Breast epithelium (tissue), 4 donors: ENCODE results near the gene APMAP. TPM values are rescaled to one million over a fixed set of nuclear protein-coding genes. Genes with fewer than 3 reads are reported as not detected.

Source experiments
- DNase-seq, 2 donors: peaks; one replicate each; pipeline ENCODE4 v3.0.0-alpha.2; 2019; ENCODE audit warnings: low spot score in 2 of 2
- H3K27ac ChIP-seq, 2 donors: fragments of 200-600 bp; sonication (generic) in 1 of 2; one replicate each; pipeline ENCODE4 v1.5.1; 2016 to 2019; ENCODE audit warnings: mild to moderate bottlenecking in 1 of 2
- H3K27me3 ChIP-seq, 2 donors: fragments of 200-600 bp; sonication (generic) in 1 of 2; one replicate each; pipeline versions ENCODE4 v1.5.1 to v1.6.0; 2017 to 2019; ENCODE audit warnings: control low read depth in 1 of 2, mild to moderate bottlenecking in 1 of 2
- H3K36me3 ChIP-seq: fragments of 200-600 bp; one replicate; pipeline ENCODE4 v1.5.1; 2019
- H3K4me1 ChIP-seq, 2 donors: fragments of 200-600 bp; sonication (generic); one replicate each; pipeline ENCODE4 v1.5.1; 2016 to 2019; ENCODE audit warnings: control low read depth in 1 of 2
- H3K4me3 ChIP-seq, 3 donors: fragments of 200-600 bp; sonication (generic); 1 replicate in 2 of 3; 2 replicates in 1 of 3; pipeline ENCODE4 v1.5.1; 2016 to 2019; ENCODE audit warnings: mild to moderate bottlenecking in 3 of 3, moderate library complexity in 2 of 3
- H3K9me3 ChIP-seq, 2 donors: fragments of 200-600 bp; sonication (generic) in 1 of 2; one replicate each; pipeline ENCODE4 v1.5.1; 2016 to 2019; ENCODE audit warnings: control low read depth in 1 of 2
- CTCF ChIP-seq, 3 donors: fragments of 450-650 bp; IDR thresholded peaks; one replicate each; pipeline ENCODE4 v1.5.1; 2016 to 2017; ENCODE audit warnings: antibody characterized with exemption in 3 of 3, mild to moderate bottlenecking in 3 of 3, moderate library complexity in 3 of 3
- POLR2A ChIP-seq: fragments of 450-650 bp; IDR thresholded peaks from one replicate; pipeline ENCODE4 v1.6.1; 2016; ENCODE audit warnings: antibody characterized with exemption, mild to moderate bottlenecking, moderate library complexity
- POLR2AphosphoS5 ChIP-seq, 3 donors: sonication (generic); formaldehyde crosslinking; IDR thresholded peaks; one replicate each; pipeline ENCODE4 v1.6.1; 2017; ENCODE audit warnings: antibody characterized with exemption in 3 of 3
- intact Hi-C: fragments of 100-400 bp; cut with DNase I; formaldehyde crosslinking; loops from one replicate; pipeline ENCODE4 v1.15.1; 2023; ENCODE audit warnings: low total_unique reads
- total RNA-seq, 3 donors: library from RNA; depleted of rRNA; stranded (reverse); fragments of >200 nt; gene quantifications; one replicate each; pipeline ENCODE4 v1.1.0, GENCODE V29; 2016

The APMAP gene
- total RNA-seq, 3 donors from 2014 or later, result 83.2 to 184 (median 101) TPM

- H3K36me3 ChIP-seq, result no peaks in the 10 kb centered on the region
- H3K4me1 ChIP-seq, result no peaks in the 10 kb centered on the region
- no peak overlapping the region for H3K4me3 ChIP-seq
- H3K27ac ChIP-seq, result no peak overlapping the region
- DNase-seq, result no peak
- H3K9me3 ChIP-seq, result no peaks in the 10 kb centered on the region
- no peaks in the 10 kb centered on the region for H3K27me3 ChIP-seq
- intact Hi-C loops, result no loop called here
- TF ChIP-seq CTCF (IDR thresholded peaks at IDR 0.05), result no peak
- TF ChIP-seq POLR2A, result no peak
- TF ChIP-seq POLR2AphosphoS5 (IDR thresholded peaks at IDR 0.05), result no peak
These were observed 8.7 kb downstream of the APMAP start for GRCh38 chr20:24983896-24984295.

- no peak for DNase-seq
- H3K27ac ChIP-seq, result no peak overlapping the region
These were observed 10.8 kb downstream of the APMAP start for GRCh38 chr20:24981790-24982189.

GRCh38 chr20:24981282-24981681 lies 11.3 kb downstream of the APMAP start:
- no peak overlapping the region for H3K27ac ChIP-seq

More at GRCh38 chr20:24981790-24982189, 10.8 kb downstream of the APMAP start:
- no peaks in the 10 kb centered on the region for H3K36me3 ChIP-seq
- intact Hi-C loops, result loop anchor here (1.0 kb wide), 1 partner anchor 22 kb away; no protein-coding TSS in a partner anchor
- peaks cover 0 to under 1% of the 10 kb centered on the region in 2 donors for H3K9me3 ChIP-seq
- no peaks in the 10 kb centered on the region for H3K27me3 ChIP-seq
- no peak overlapping the region for H3K4me3 ChIP-seq
- no peak for TF ChIP-seq POLR2AphosphoS5 (IDR thresholded peaks at IDR 0.05)
- TF ChIP-seq POLR2A, result no peak
- TF ChIP-seq CTCF (IDR thresholded peaks at IDR 0.05), result no peak
- H3K4me1 ChIP-seq, result no peaks in the 10 kb centered on the region

GRCh38 chr20:24980291-24981053 lies 12.1 kb downstream of the APMAP start:
- Histone ChIP-seq H3K27me3 (no peaks in the 10 kb centered on the region), H3K36me3 (no peaks in the 10 kb centered on the region), H3K9me3 (peaks cover 0 to 10% of the 10 kb centered on the region in 2 donors), H3K4me3 (no peak overlapping the region), H3K4me1 (no peaks in the 10 kb centered on the region), H3K27ac (no peak overlapping the region)
- no peak for DNase-seq
- intact Hi-C loops, result loop anchor here (1.0 kb wide), 1 partner anchor 21 kb away; no protein-coding TSS in a partner anchor
- TF ChIP-seq POLR2A (no peak), POLR2AphosphoS5 (IDR thresholded peaks at IDR 0.05) (no peak), CTCF (IDR thresholded peaks at IDR 0.05) (no peak)

More at GRCh38 chr20:24981282-24981681, 11.3 kb downstream of the APMAP start:
- Histone ChIP-seq H3K9me3 (peaks cover 0 to 6% of the 10 kb centered on the region in 2 donors), H3K4me3 (no peak overlapping the region), H3K36me3 (no peaks in the 10 kb centered on the region), H3K27me3 (no peaks in the 10 kb centered on the region), H3K4me1 (no peaks in the 10 kb centered on the region)
- intact Hi-C loops, result loop anchor here (1.0 kb wide), 1 partner anchor 22 kb away; no protein-coding TSS in a partner anchor
- TF ChIP-seq CTCF (IDR thresholded peaks at IDR 0.05) (no peak), POLR2AphosphoS5 (IDR thresholded peaks at IDR 0.05) (no peak), POLR2A (no peak)
- DNase-seq, result no peak
